Esophagus muscularis mucosa (tissue), 4 donors: ENCODE measurements around the gene B9D1.

Experiments
- EP300 ChIP-seq: sonication (generic); formaldehyde crosslinking; IDR thresholded peaks from one replicate; pipeline ENCODE4 v1.6.1; 2017; ENCODE audit warnings: antibody characterized with exemption
- POLR2A ChIP-seq: fragments of 450-650 bp; IDR thresholded peaks from one replicate; pipeline ENCODE4 v1.6.1; 2017; ENCODE audit warnings: antibody characterized with exemption, moderate library complexity, mild to moderate bottlenecking, low read depth
- POLR2AphosphoS5 ChIP-seq, 2 donors: sonication (generic); formaldehyde crosslinking; IDR thresholded peaks; one replicate each; pipeline ENCODE4 v1.6.1; 2017; ENCODE audit warnings: antibody characterized with exemption in 2 of 2
- TF ChIP-seq, protein P1 (sequence below), 3 experiments: fragments of 200-600 bp in 2 of 3; fragments of 450-650 bp in 1 of 3; sonication (generic) in 2 of 3; IDR thresholded peaks; one replicate each; pipeline ENCODE4 v1.5.1; 2017 to 2019; ENCODE audit warnings: antibody characterized with exemption in 3 of 3, mild to moderate bottlenecking in 2 of 3, moderate library complexity in 1 of 3

DNA sequence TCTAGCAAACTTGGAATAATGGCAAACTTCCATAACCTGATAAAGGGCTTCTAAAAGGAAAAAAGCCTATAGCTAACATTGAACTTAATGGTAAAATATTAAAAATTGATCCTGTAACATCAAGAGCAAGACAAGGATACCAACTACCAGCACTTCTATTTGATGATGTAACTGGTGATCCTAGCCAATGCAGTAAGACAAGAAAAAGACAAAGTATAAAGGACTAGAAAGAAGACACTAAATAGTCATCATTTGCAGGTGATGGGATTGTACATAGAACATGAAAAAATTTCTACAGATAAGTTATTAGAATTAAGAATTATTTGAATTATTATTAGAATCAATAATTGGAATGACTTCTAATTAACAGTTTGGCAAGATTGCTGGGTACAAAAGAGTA lies 37.0 kb downstream of the B9D1 start:
- TF ChIP-seq, protein P1, sequence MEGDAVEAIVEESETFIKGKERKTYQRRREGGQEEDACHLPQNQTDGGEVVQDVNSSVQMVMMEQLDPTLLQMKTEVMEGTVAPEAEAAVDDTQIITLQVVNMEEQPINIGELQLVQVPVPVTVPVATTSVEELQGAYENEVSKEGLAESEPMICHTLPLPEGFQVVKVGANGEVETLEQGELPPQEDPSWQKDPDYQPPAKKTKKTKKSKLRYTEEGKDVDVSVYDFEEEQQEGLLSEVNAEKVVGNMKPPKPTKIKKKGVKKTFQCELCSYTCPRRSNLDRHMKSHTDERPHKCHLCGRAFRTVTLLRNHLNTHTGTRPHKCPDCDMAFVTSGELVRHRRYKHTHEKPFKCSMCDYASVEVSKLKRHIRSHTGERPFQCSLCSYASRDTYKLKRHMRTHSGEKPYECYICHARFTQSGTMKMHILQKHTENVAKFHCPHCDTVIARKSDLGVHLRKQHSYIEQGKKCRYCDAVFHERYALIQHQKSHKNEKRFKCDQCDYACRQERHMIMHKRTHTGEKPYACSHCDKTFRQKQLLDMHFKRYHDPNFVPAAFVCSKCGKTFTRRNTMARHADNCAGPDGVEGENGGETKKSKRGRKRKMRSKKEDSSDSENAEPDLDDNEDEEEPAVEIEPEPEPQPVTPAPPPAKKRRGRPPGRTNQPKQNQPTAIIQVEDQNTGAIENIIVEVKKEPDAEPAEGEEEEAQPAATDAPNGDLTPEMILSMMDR (IDR thresholded peaks at IDR 0.05): no peak
- TF ChIP-seq POLR2A (no peak), EP300 (no peak), POLR2AphosphoS5 (IDR thresholded peaks at IDR 0.05) (no peak)
